HepG2 (cell line): ENCODE data around the gene TIPRL. TPM values are rescaled to one million over a fixed set of nuclear protein-coding genes. Genes with fewer than 3 reads are reported as not detected.

Experiments used
- AGO1 ChIP-seq: fragments of 200-400 bp; formaldehyde crosslinking; IDR thresholded peaks from 2 replicates; pipeline ENCODE4 v1.6.1; 2017; ENCODE audit warnings: mild to moderate bottlenecking, low read depth, low read length, moderate library complexity; ENCODE audit not compliant: poor library complexity, severe bottlenecking
- AGO2 ChIP-seq: fragments of 200-400 bp; formaldehyde crosslinking; optimal IDR thresholded peaks from 2 replicates; pipeline ENCODE3; 2017; ENCODE audit warnings: mild to moderate bottlenecking, low read depth, low read length, moderate library complexity
- CBX5 ChIP-seq: sonication (generic); formaldehyde crosslinking; IDR thresholded peaks from 2 replicates; pipeline ENCODE4 v1.4.0; 2020; ENCODE audit warnings: missing genetic modification reagents, borderline replicate concordance
- E2F2 ChIP-seq: sonication (generic); formaldehyde crosslinking; IDR thresholded peaks from 2 replicates; pipeline ENCODE4 v1.4.0; 2020; ENCODE audit warnings: missing genetic modification reagents, borderline replicate concordance
- ERF ChIP-seq: IDR thresholded peaks from 2 replicates; pipeline ENCODE4 v1.6.1; 2018; ENCODE audit warnings: missing biosample characterization, missing genetic modification reagents
- FOXM1 ChIP-seq: sonication (generic); formaldehyde crosslinking; IDR thresholded peaks from 2 replicates; pipeline ENCODE4 v1.5.0; 2020; ENCODE audit warnings: missing genetic modification reagents
- FOXP4 ChIP-seq: sonication (generic); formaldehyde crosslinking; IDR thresholded peaks from 2 replicates; pipeline ENCODE4 v1.4.0; 2020; ENCODE audit warnings: missing genetic modification reagents
- GLMP ChIP-seq: sonication (generic); formaldehyde crosslinking; IDR thresholded peaks from 2 replicates; pipeline ENCODE4 v1.9.0; 2021; ENCODE audit warnings: missing genetic modification reagents, mild to moderate bottlenecking, borderline replicate concordance
- IKZF1 ChIP-seq: fragments of 450-650 bp; IDR thresholded peaks from 2 replicates; pipeline ENCODE4 v1.7.1; 2016
- JDP2 ChIP-seq: sonication (generic); formaldehyde crosslinking; IDR thresholded peaks from 2 replicates; pipeline ENCODE4 v1.8.1; 2022; ENCODE audit warnings: missing genetic modification reagents, borderline replicate concordance
- JUNB ChIP-seq: sonication (generic); formaldehyde crosslinking; IDR thresholded peaks from 2 replicates; pipeline ENCODE4 v1.8.0; 2022; ENCODE audit warnings: missing genetic modification reagents, mild to moderate bottlenecking, borderline replicate concordance
- MTF2 ChIP-seq: sonication (generic); formaldehyde crosslinking; IDR thresholded peaks from 2 replicates; pipeline ENCODE4 v1.5.0; 2020; ENCODE audit warnings: missing genetic modification reagents, borderline replicate concordance
- NKX3-1 ChIP-seq: sonication (generic); formaldehyde crosslinking; IDR thresholded peaks from 2 replicates; pipeline ENCODE4 v1.5.0; 2020; ENCODE audit warnings: missing genetic modification reagents
- SP140L ChIP-seq: sonication (generic); formaldehyde crosslinking; IDR thresholded peaks from 2 replicates; pipeline ENCODE4 v1.4.0; 2020; ENCODE audit warnings: missing genetic modification reagents, borderline replicate concordance
- TAF15 ChIP-seq: fragments of 200-400 bp; formaldehyde crosslinking; IDR thresholded peaks from one replicate; pipeline ENCODE4 v1.6.1; 2018; ENCODE audit warnings: mild to moderate bottlenecking, low read depth, low read length; ENCODE audit not compliant: poor library complexity, severe bottlenecking
- TFDP2 ChIP-seq: sonication (generic); formaldehyde crosslinking; IDR thresholded peaks from 2 replicates; pipeline ENCODE4 v1.4.0; 2020; ENCODE audit warnings: missing genetic modification reagents
- WIZ ChIP-seq: sonication (generic); formaldehyde crosslinking; IDR thresholded peaks from 2 replicates; pipeline ENCODE4 v1.5.1; 2020; ENCODE audit warnings: mild to moderate bottlenecking, missing genetic modification reagents
- ZNF7 ChIP-seq: IDR thresholded peaks from 2 replicates; pipeline ENCODE4 v1.6.1; 2016; ENCODE audit warnings: missing biosample characterization, missing genetic modification reagents
- ZNF772 ChIP-seq: sonication (generic); formaldehyde crosslinking; IDR thresholded peaks from 2 replicates; pipeline ENCODE4 v1.5.0; 2020; ENCODE audit warnings: mild to moderate bottlenecking, missing genetic modification reagents
- polyA plus RNA-seq, 8 experiments: library from polyadenylated mRNA; depleted of rRNA in 3 of 8; stranded (reverse) in 7 of 8; unstranded in 1 of 8; fragments of >200 nt; fragmentation: Illumina TruSeq in 4 of 8; extraction: Trizol in 4 of 8; gene quantifications; 2 replicates each; pipeline versions ENCODE4 v1.2.1 to v1.2.3, GENCODE V29; 2011 to 2016; ENCODE audit warnings: low read depth in 4 of 8, missing spikeins in 1 of 8, mixed read lengths in 1 of 8; ENCODE audit not compliant: insufficient read depth in 1 of 8
- total RNA-seq, 5 experiments: library from RNA; depleted of rRNA; stranded (reverse); fragments of >200 nt; fragmentation: Illumina TruSeq; extraction: Trizol; gene quantifications; 2 replicates each; pipeline ENCODE4 v1.2.3, GENCODE V29; 2016; ENCODE audit warnings: low read depth in 1 of 5

TIPRL gene
- total and polyA plus RNA-seq, 2 of the 13 experiments (the other 11 are each of a cell fraction or from before 2014, with no cell fraction given): 10.1 to 22.8 TPM

- TF ChIP-seq AGO1 (no peak), FOXP4 (CRISPR knock-in tag) (no peak), JDP2 (CRISPR knock-in tag) (no peak), SP140L (no peak), WIZ (peak; percentile 40; the same call in 1 of the 2 replicates), ZNF772 (CRISPR knock-in tag) (peak; percentile 30; the same call in 1 of the 2 replicates), JUNB (CRISPR knock-in tag) (peak; percentile 75), CBX5 (no peak), E2F2 (CRISPR knock-in tag) (no peak), TFDP2 (CRISPR knock-in tag) (peak; percentile 87), TAF15 (peak; percentile 24), MTF2 (CRISPR knock-in tag) (no peak), AGO2 (no peak), ERF (CRISPR knock-in tag) (peak; percentile 93), GLMP (CRISPR knock-in tag) (no peak), ZNF7 (CRISPR knock-in tag) (no peak), IKZF1 (no peak), FOXM1 (no peak), NKX3-1 (CRISPR knock-in tag) (peak; percentile 37; the same call in 1 of the 2 replicates)
These were observed 46.9 kb downstream of the TIPRL start, which contains the start of gene SFT2D2 (continued) for GRCh38 chr1:168225476-168226190.
